Esophagus muscularis mucosa (tissue), 4 donors: ENCODE results near the gene SEMA5A. TPM values are rescaled to one million over a fixed set of nuclear protein-coding genes. Genes with fewer than 3 reads are reported as not detected.

Source experiments
- DNase-seq: peaks from one replicate; pipeline ENCODE4 v3.0.0-alpha.2; 2017; ENCODE audit errors: extremely low spot score
- H3K27ac ChIP-seq, 4 donors: fragments of 200-600 bp; sonication (generic); replicated peaks in 1 of 4; 1 replicate in 3 of 4; 2 replicates in 1 of 4; pipeline ENCODE4 v1.5.1; 2016 to 2019; ENCODE audit warnings: mild to moderate bottlenecking in 1 of 4
- H3K27me3 ChIP-seq, 4 donors: fragments of 200-600 bp; sonication (generic); one replicate each; pipeline versions ENCODE4 v1.5.1 to v1.6.0; 2016 to 2019
- H3K36me3 ChIP-seq, 4 donors: fragments of 200-600 bp; sonication (generic); one replicate each; pipeline ENCODE4 v1.5.1; 2016 to 2019
- H3K4me1 ChIP-seq, 4 donors: fragments of 200-600 bp; sonication (generic); one replicate each; pipeline ENCODE4 v1.5.1; 2016 to 2019
- H3K4me3 ChIP-seq, 4 donors: fragments of 200-600 bp; sonication (generic); 1 replicate in 2 of 4; 2 replicates in 2 of 4; pipeline ENCODE4 v1.5.1; 2016 to 2019; ENCODE audit warnings: mild to moderate bottlenecking in 4 of 4, moderate library complexity in 1 of 4
- H3K9me3 ChIP-seq, 4 donors: fragments of 200-600 bp; sonication (generic); 1 replicate in 3 of 4; 2 replicates in 1 of 4; pipeline ENCODE4 v1.5.1; 2016 to 2019
- EP300 ChIP-seq: sonication (generic); formaldehyde crosslinking; IDR thresholded peaks from one replicate; pipeline ENCODE4 v1.6.1; 2017; ENCODE audit warnings: antibody characterized with exemption
- POLR2A ChIP-seq: fragments of 450-650 bp; IDR thresholded peaks from one replicate; pipeline ENCODE4 v1.6.1; 2017; ENCODE audit warnings: antibody characterized with exemption, moderate library complexity, mild to moderate bottlenecking, low read depth
- POLR2AphosphoS5 ChIP-seq, 2 donors: sonication (generic); formaldehyde crosslinking; IDR thresholded peaks; one replicate each; pipeline ENCODE4 v1.6.1; 2017; ENCODE audit warnings: antibody characterized with exemption in 2 of 2
- WGBS: methylation state at CpG from one replicate; pipeline ENCODE4 v1.1.5; 2018; 5-methylcytosine and 5-hydroxymethylcytosine counted together
- intact Hi-C: fragments of 100-400 bp; cut with DNase I; formaldehyde crosslinking; loops from one replicate; pipeline ENCODE4 v1.15.1; 2023
- total RNA-seq, 4 donors: library from RNA; depleted of rRNA; stranded (reverse); fragments of >200 nt; gene quantifications; one replicate each; pipeline versions ENCODE4 v1.1.0 to v1.2.1, GENCODE V29; 2016
- TF ChIP-seq, protein P1 (sequence below), 3 experiments: fragments of 200-600 bp in 2 of 3; fragments of 450-650 bp in 1 of 3; sonication (generic) in 2 of 3; IDR thresholded peaks; one replicate each; pipeline ENCODE4 v1.5.1; 2017 to 2019; ENCODE audit warnings: antibody characterized with exemption in 3 of 3, mild to moderate bottlenecking in 2 of 3, moderate library complexity in 1 of 3

Gene SEMA5A
- total RNA-seq, 4 donors from 2014 or later = 2.1 to 5.6 (median 3.5) TPM

DNA sequence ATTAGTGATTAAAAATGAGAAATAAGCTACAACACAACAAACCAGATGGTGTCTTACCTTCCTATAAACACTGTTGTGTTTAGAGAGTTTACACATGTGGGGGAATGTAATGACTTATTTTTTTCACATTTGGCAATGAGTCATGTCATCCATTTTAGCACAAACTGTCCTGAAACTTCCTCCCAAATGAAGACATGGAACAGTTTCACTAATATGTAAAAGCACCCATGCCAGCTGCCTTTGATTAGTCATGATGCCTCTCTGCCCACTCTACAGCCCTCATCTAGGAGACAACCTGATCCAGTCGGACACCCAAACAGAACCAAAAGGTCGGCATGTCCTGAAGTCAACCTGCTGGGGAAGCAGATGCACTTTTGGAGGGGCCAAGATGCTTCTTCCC, 98.2 kb downstream of the SEMA5A start:
- Histone ChIP-seq H3K4me1 (peaks cover 0 to 11% (median 3%) of the 10 kb centered on the region in 4 donors), H3K27ac (no peak overlapping the region), H3K9me3 (peaks cover 0 to 6% (median 2%) of the 10 kb centered on the region in 4 donors), H3K27me3 (no peaks in the 10 kb centered on the region), H3K36me3 (no peaks in the 10 kb centered on the region), H3K4me3 (no peak overlapping the region)
- 95% methylated on average over 2 of the region's 2 CpGs for WGBS
- peak; percentile 62 for DNase-seq
- intact Hi-C loops = no loop called here
- TF ChIP-seq POLR2AphosphoS5 (IDR thresholded peaks at IDR 0.05) (no peak), POLR2A (no peak), EP300 (no peak)
- TF ChIP-seq, protein P1, sequence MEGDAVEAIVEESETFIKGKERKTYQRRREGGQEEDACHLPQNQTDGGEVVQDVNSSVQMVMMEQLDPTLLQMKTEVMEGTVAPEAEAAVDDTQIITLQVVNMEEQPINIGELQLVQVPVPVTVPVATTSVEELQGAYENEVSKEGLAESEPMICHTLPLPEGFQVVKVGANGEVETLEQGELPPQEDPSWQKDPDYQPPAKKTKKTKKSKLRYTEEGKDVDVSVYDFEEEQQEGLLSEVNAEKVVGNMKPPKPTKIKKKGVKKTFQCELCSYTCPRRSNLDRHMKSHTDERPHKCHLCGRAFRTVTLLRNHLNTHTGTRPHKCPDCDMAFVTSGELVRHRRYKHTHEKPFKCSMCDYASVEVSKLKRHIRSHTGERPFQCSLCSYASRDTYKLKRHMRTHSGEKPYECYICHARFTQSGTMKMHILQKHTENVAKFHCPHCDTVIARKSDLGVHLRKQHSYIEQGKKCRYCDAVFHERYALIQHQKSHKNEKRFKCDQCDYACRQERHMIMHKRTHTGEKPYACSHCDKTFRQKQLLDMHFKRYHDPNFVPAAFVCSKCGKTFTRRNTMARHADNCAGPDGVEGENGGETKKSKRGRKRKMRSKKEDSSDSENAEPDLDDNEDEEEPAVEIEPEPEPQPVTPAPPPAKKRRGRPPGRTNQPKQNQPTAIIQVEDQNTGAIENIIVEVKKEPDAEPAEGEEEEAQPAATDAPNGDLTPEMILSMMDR (IDR thresholded peaks at IDR 0.05) = no peak

DNA sequence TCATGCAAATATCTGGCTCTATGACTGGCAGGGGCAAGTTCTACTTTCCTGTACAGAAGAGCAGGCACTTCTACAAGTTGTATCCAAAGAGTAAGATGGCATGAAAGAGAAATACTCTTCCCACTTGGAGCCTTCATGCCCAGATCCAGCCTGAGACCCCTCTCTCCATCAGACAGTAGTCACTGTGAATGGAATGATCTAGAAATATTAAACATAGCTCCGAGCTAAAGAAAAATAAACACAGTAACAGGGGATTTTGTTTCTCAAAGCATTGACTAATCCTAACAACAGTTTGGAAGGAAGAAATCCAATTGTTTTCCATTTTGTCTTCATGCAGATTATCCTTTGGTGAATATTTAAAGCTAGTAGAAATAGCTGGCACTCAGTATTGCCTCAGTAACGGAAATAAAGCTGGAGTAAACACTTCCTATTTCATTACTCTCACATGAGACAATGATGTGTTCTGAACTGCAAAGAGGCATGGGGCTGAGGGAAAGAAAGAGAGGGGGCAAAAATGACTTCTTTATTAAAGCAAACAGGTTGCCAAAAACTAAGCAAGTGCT, 100.0 kb downstream of the SEMA5A start:
- H3K4me3 ChIP-seq = no peak overlapping the region
- H3K4me1 ChIP-seq = peaks cover 0 to 11% (median 3%) of the 10 kb centered on the region in 4 donors
- no peaks in the 10 kb centered on the region for H3K36me3 ChIP-seq
- 26% methylated on average over 2 of the region's 2 CpGs for WGBS
- no peak overlapping the region for H3K27ac ChIP-seq
- intact Hi-C loops = no loop called here
- no peaks in the 10 kb centered on the region for H3K27me3 ChIP-seq
- TF ChIP-seq, protein P1 (IDR thresholded peaks at IDR 0.05) = no peak
- TF ChIP-seq POLR2AphosphoS5 (IDR thresholded peaks at IDR 0.05) (no peak), EP300 (no peak), POLR2A (no peak)
- DNase-seq = no peak
- peaks cover 0 to 6% (median 2%) of the 10 kb centered on the region in 4 donors for H3K9me3 ChIP-seq

DNA sequence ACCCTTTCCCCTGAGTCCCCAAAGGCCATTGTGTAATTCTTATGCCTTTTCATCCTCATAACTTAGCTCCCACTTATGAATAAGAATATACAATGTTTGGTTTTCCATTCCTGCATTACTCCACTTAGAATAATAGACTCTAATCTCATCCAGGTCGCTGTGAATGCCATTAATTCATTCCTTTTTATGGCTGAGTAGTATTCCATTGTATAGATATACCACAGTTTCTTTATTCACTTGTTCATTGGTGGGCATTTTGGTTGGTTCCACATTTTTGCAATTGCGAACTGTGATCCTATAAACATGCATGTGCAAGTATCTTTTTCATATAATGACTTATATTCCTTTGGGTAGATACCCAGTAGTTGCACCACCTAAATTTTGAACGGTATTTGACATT, 101.5 kb downstream of the SEMA5A start:
- no peaks in the 10 kb centered on the region for H3K36me3 ChIP-seq
- H3K27me3 ChIP-seq = no peaks in the 10 kb centered on the region
- no peak for TF ChIP-seq POLR2A
- no peak for TF ChIP-seq POLR2AphosphoS5 (IDR thresholded peaks at IDR 0.05)
- TF ChIP-seq EP300 = no peak
- TF ChIP-seq, protein P1 (IDR thresholded peaks at IDR 0.05) = no peak
- H3K4me1 ChIP-seq = peaks cover 0 to 11% (median 8%) of the 10 kb centered on the region in 4 donors
- 91% methylated on average over 3 of the region's 3 CpGs for WGBS
- no peak for DNase-seq
- no peak overlapping the region for H3K27ac ChIP-seq
- H3K4me3 ChIP-seq = no peak overlapping the region
- peaks cover 0 to 6% (median 2%) of the 10 kb centered on the region in 4 donors for H3K9me3 ChIP-seq
- intact Hi-C loops = no loop called here

DNA sequence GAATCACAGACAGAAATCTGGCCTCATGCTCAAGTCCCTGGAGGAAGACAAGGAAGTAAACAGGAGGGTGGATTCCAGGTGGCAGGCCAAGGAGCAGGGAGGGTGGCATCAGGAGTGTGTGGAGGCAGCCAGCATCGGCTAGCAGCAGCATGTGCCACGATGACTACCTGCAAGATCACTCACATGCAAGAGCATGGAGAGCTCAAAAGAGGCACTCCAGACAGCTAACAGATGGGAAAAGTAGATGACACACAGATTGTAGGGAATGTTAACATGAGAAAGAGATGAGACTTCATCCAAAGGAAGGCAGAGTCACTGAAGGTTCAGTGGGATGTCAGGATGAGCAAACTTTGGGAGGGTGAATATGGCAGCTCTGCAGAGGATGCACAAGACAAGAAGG, 104.3 kb downstream of the SEMA5A start:
- H3K36me3 ChIP-seq = no peaks in the 10 kb centered on the region
- no peak overlapping the region for H3K4me3 ChIP-seq
- H3K4me1 ChIP-seq = peaks cover 0 to 14% (median 9%) of the 10 kb centered on the region in 4 donors
- peak; percentile 87 for DNase-seq
- H3K9me3 ChIP-seq = peaks cover 0 to 6% (median 2%) of the 10 kb centered on the region in 4 donors
- TF ChIP-seq POLR2A = no peak
- TF ChIP-seq, protein P1 (IDR thresholded peaks at IDR 0.05) = no peak
- no peaks in the 10 kb centered on the region for H3K27me3 ChIP-seq
- intact Hi-C loops = no loop called here
- H3K27ac ChIP-seq = no peak overlapping the region
- 73% methylated on average over 2 of the region's 2 CpGs for WGBS

DNA sequence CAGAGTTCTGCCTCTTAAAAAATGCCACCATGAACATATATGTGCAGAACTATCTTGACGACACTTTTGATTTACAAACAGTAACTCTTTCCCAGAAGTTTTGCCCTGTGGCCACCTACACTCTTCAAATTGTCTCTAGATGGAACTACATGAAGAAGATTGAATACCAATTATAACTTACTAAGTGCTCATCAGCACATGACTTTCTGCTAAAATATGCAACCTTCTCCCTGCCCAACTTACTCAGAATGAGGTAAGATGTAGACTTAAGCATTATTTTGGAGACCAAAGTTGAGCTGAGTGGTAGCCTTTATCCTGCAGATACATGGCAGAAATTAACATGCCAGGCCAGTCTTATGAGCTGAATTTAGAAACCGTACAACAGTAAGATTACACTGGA, 105.4 kb downstream of the SEMA5A start:
- 72% methylated on average over 2 of the region's 2 CpGs for WGBS
- no peak for DNase-seq
- no peak overlapping the region for H3K4me3 ChIP-seq
- no peaks in the 10 kb centered on the region for H3K36me3 ChIP-seq
- H3K27me3 ChIP-seq = no peaks in the 10 kb centered on the region
- H3K9me3 ChIP-seq = peaks cover 0 to 6% (median 2%) of the 10 kb centered on the region in 4 donors
- H3K27ac ChIP-seq = no peak overlapping the region
- peaks cover 0 to 9% (median 4%) of the 10 kb centered on the region in 4 donors for H3K4me1 ChIP-seq
- no peak for TF ChIP-seq EP300
- TF ChIP-seq, protein P1 (IDR thresholded peaks at IDR 0.05) = no peak
- TF ChIP-seq POLR2A = no peak
- intact Hi-C loops = no loop called here
